H1 (cell line): Measurements from ENCODE around the gene KRTAP4-9.
"Not testable (repeated sequence)": the region's sequence is repeated elsewhere in the genome, so short reads cannot be mapped to it uniquely, and the experiment has no call there.

ENCODE experiments used
- EP300 ChIP-seq, 2 experiments: IDR thresholded peaks; 1 replicate in 1 of 2; 2 replicates in 1 of 2; pipeline ENCODE4 v1.6.1; 2011 to 2012; ENCODE audit warnings: low read depth in 2 of 2, low read length in 2 of 2, mild to moderate bottlenecking in 2 of 2, borderline replicate concordance in 1 of 2, inconsistent platforms in 1 of 2, moderate library complexity in 1 of 2
- POLR2A ChIP-seq, 2 experiments: IDR thresholded peaks; 1 replicate in 1 of 2; 2 replicates in 1 of 2; pipeline ENCODE4 v1.6.1; 2011; ENCODE audit warnings: low read depth in 2 of 2, low read length in 2 of 2, mild to moderate bottlenecking in 2 of 2; ENCODE audit errors: control extremely low read depth in 1 of 2
- SP2 ChIP-seq: IDR thresholded peaks from 2 replicates; pipeline ENCODE4 v1.6.1; 2012; ENCODE audit warnings: mild to moderate bottlenecking, low read length, inconsistent platforms
- USF2 ChIP-seq: IDR thresholded peaks from 2 replicates; pipeline ENCODE4 v1.6.1; 2011; ENCODE audit warnings: low read length, improper control_type of control experiment

- TF ChIP-seq POLR2A (IDR thresholded peaks at IDR 0.05; ENCODE audit: control extremely low read depth in 1 of 2, low read depth in 2 of 2, low read length in 2 of 2); EP300 (IDR thresholded peaks at IDR 0.05; ENCODE audit: borderline replicate concordance in 1 of 2, low read depth in 2 of 2, low read length in 2 of 2); USF2; SP2: not testable (repeated sequence)
Observed at GRCh38 chr17:41065016-41065689, 40.0 kb upstream of the KRTAP4-9 start.
